K562 (cell line): ENCODE results near the gene PSD4. TPM values are rescaled to one million over a fixed set of nuclear protein-coding genes. Genes with fewer than 3 reads are reported as not detected.

ENCODE experiments used
- ATAC-seq: fragments of 200-7000 bp; cut with Tn5 transposase; 3 replicates; pipeline ENCODE4 v1.9.1; 2020; ENCODE audit warnings: moderate library complexity
- BruUV-seq: library from RNA; stranded (reverse); fragments of 400-500 nt; replicated peaks from 2 replicates; lab custom pipeline; 2021; lab: Mats Ljungman, UMichigan
- CTCF ChIA-PET: fragments of 300-600 bp; formaldehyde crosslinking; extraction: SDS; loops from one replicate; lab custom pipeline; 2021; ENCODE audit warnings: low intra/inter-chr PET ratio; lab: Yijun Ruan, JAX
- POLR2A ChIA-PET: fragments of 300-600, 350-650 bp; sonication (Branson Sonifier 250); formaldehyde crosslinking; extraction: SDS; loops from one replicate; lab custom pipeline; 2021; ENCODE audit warnings: antibody characterized with exemption, inconsistent platforms; lab: Yijun Ruan, JAX
- DNase-seq, 4 experiments: peaks; one replicate each; pipeline versions ENCODE4 v3.0.0 to v3.0.0-alpha.2; 2011 to 2018; ENCODE audit warnings: low spot score in 3 of 4, mixed read lengths in 3 of 4; ENCODE audit errors: extremely low read depth in 1 of 4
- FAIRE-seq: peaks from 2 replicates; lab custom pipeline; 2011; peaks lifted over from hg19 to GRCh38; lab: Jason Lieb, UNC
- H2AFZ ChIP-seq: 2 replicates; pipeline ENCODE4 v1.6.0; 2011; ENCODE audit warnings: low read depth, low read length, control low read depth, inconsistent platforms
- H3K27ac ChIP-seq: fragments of 200-600 bp; 3 replicates; pipeline ENCODE4 v1.8.0; 2011; ENCODE audit warnings: low read depth, mild to moderate bottlenecking, control low read depth, inconsistent platforms, low read length, moderate library complexity, mixed read lengths; ENCODE audit errors: extremely low read depth
- H3K27me3 ChIP-seq, 2 experiments: fragments of 300-600 bp in 1 of 2; 2 replicates in 1 of 2; 3 replicates in 1 of 2; pipeline versions ENCODE4 v1.6.0 to v1.8.0; 2011; ENCODE audit warnings: inconsistent platforms in 2 of 2, low read length in 2 of 2, mild to moderate bottlenecking in 1 of 2, mixed read lengths in 1 of 2, moderate library complexity in 1 of 2; ENCODE audit not compliant: control insufficient read depth in 2 of 2, insufficient read depth in 2 of 2
- H3K36me3 ChIP-seq: fragments of 300-600 bp; 3 replicates; pipeline ENCODE4 v1.8.0; 2011; ENCODE audit warnings: mild to moderate bottlenecking, low read length, inconsistent platforms; ENCODE audit not compliant: control insufficient read depth, insufficient read depth
- H3K4me1 ChIP-seq, 2 experiments: fragments of 200-600 bp in 1 of 2; replicated peaks in 1 of 2; 2 replicates in 1 of 2; 3 replicates in 1 of 2; pipeline versions ENCODE4 v1.5.1 to v1.8.0; 2011; ENCODE audit warnings: inconsistent platforms in 2 of 2, low read length in 2 of 2, mild to moderate bottlenecking in 1 of 2, mixed read lengths in 1 of 2, moderate library complexity in 1 of 2; ENCODE audit not compliant: control insufficient read depth in 2 of 2, insufficient read depth in 2 of 2
- H3K4me2 ChIP-seq: 2 replicates; pipeline ENCODE4 v1.6.1; 2011; ENCODE audit warnings: low read length, control low read depth, inconsistent platforms, mixed read lengths; ENCODE audit not compliant: insufficient read depth
- H3K4me3 ChIP-seq: fragments of 200-600 bp; sonication (generic), shearing (Covaris generic); 2 replicates; pipeline ENCODE4 v1.5.1; 2016; ENCODE audit warnings: control low read depth, inconsistent platforms
- H3K79me2 ChIP-seq: fragments of 200-600 bp; 3 replicates; pipeline ENCODE4 v1.8.0; 2011; ENCODE audit warnings: low read length, inconsistent platforms; ENCODE audit not compliant: control insufficient read depth, insufficient read depth
- H3K9ac ChIP-seq, 2 experiments: 2 replicates each; pipeline versions ENCODE4 v1.6.0 to v1.6.1; 2011; ENCODE audit warnings: low read depth in 2 of 2, low read length in 2 of 2, control low read depth in 1 of 2, inconsistent platforms in 1 of 2, mild to moderate bottlenecking in 1 of 2, mixed read lengths in 1 of 2; ENCODE audit not compliant: insufficient read depth in 1 of 2
- H3K9me1 ChIP-seq: one replicate; pipeline ENCODE4 v1.6.0; 2011; ENCODE audit warnings: inconsistent platforms, mild to moderate bottlenecking, low read length, moderate library complexity; ENCODE audit not compliant: control insufficient read depth, insufficient read depth
- H3K9me3 ChIP-seq: replicated peaks from 2 replicates; pipeline ENCODE4 v1.5.1; 2011; ENCODE audit warnings: low read depth, low read length, inconsistent platforms; ENCODE audit not compliant: control insufficient read depth, insufficient read depth
- H4K20me1 ChIP-seq: replicated peaks from 2 replicates; pipeline ENCODE4 v1.6.1; 2011; ENCODE audit warnings: low read length, inconsistent platforms, mixed read lengths; ENCODE audit not compliant: control insufficient read depth, insufficient read depth
- RBM25 ChIP-seq: fragments of 200-400 bp; formaldehyde crosslinking; IDR thresholded peaks from 2 replicates; pipeline ENCODE4 v1.6.1; 2018; ENCODE audit warnings: low read length, low read depth, moderate library complexity; ENCODE audit not compliant: severe bottlenecking
- RREB1 ChIP-seq: fragments of 250-450 bp; sonication (Bioruptor Pico); IDR thresholded peaks from 2 replicates; pipeline ENCODE4 v1.4.0; 2020
- RUNX1 ChIP-seq: sonication (generic); IDR thresholded peaks from 2 replicates; pipeline ENCODE4 v1.6.1; 2016; ENCODE audit warnings: antibody characterized with exemption, low read depth
- ZNF146 ChIP-seq: IDR thresholded peaks from one replicate; pipeline ENCODE4 v1.6.1; 2018; ENCODE audit warnings: missing compliant biosample characterization; ENCODE audit not compliant: unreplicated experiment
- WGBS: fragments of 100-300 bp; shearing (Covaris generic); methylation state at CpG from one replicate; pipeline ENCODE4 v1.1.6; 2016; ENCODE audit warnings: low coverage, mixed read lengths; ENCODE audit not compliant: insufficient coverage; ENCODE audit errors: missing lambda C conversion rate; 5-methylcytosine and 5-hydroxymethylcytosine counted together
- in situ Hi-C: fragments of 300-500 bp; cut with MboI; formaldehyde crosslinking; loops from 4 replicates; pipeline ENCODE4 v1.15.0; 2018; ENCODE audit warnings: inconsistent platforms, mixed read lengths
- intact Hi-C: fragments of 100-400 bp; cut with micrococcal nuclease; formaldehyde crosslinking; loops from 2 replicates; pipeline ENCODE4 v1.14.2; 2022
- polyA plus RNA-seq, 8 experiments: library from polyadenylated mRNA; depleted of rRNA in 4 of 8; stranded (reverse) in 5 of 8; unstranded in 3 of 8; fragments of >200 nt; fragmentation: Nextera tagmentation in 2 of 8; fragmentation: Illumina TruSeq in 1 of 8; extraction: Ambion mirVana in 2 of 8; extraction: Trizol in 1 of 8; gene quantifications; 2 replicates each; pipeline versions ENCODE4 v1.2.1 to v1.2.3, GENCODE V29; 2011 to 2014; ENCODE audit warnings: inconsistent platforms in 1 of 8, missing spikeins in 1 of 8
- total RNA-seq, 7 experiments: library from RNA; depleted of rRNA in 6 of 7; stranded (reverse); fragments of >200 nt in 6 of 7; fragmentation: Illumina TruSeq in 2 of 7; extraction: Trizol in 2 of 7; gene quantifications; 2 replicates each; pipeline versions ENCODE4 v1.2.1 to v1.2.3, GENCODE V29; 2011 to 2021; ENCODE audit warnings: low replicate concordance in 1 of 7

The PSD4 gene
- total and polyA plus RNA-seq, 9 of the 15 experiments (the other 6 are each of a cell fraction or from before 2014, with no cell fraction given) = 0.46 to 54.0 (median 20.8) TPM

GRCh38 chr2:113144259-113144658 lies 29.5 kb upstream of the PSD4 start:
- 2% methylated on average over 4 of the region's 4 CpGs for WGBS
- ChIA-PET CTCF (no interaction called here), POLR2A (no interaction called here)
- no TSS peak for BruUV-seq
- no peak for TF ChIP-seq RREB1 (CRISPR knock-in tag)
- peak; percentile 73 for TF ChIP-seq RBM25
- TF ChIP-seq ZNF146 (CRISPR knock-in tag) = peak; percentile 94
- no peak for TF ChIP-seq RUNX1
- H3K9me1 ChIP-seq = no peaks in the 10 kb centered on the region
- peaks cover 0 to 9% of the 10 kb centered on the region in 2 experiments; a peak in 3 of 5 replicates for H3K27me3 ChIP-seq
- no peaks in the 10 kb centered on the region for H3K36me3 ChIP-seq
- no peak for DNase-seq
- H3K79me2 ChIP-seq = no peaks in the 10 kb centered on the region
- no peaks in the 10 kb centered on the region for H3K9me3 ChIP-seq
- H3K4me1 ChIP-seq = no peaks in the 10 kb centered on the region
- intact Hi-C loops = no loop called here
- H3K4me3 ChIP-seq = no peak overlapping the region
- H4K20me1 ChIP-seq = no peaks in the 10 kb centered on the region
- no peak overlapping the region for H3K4me2 ChIP-seq
- in situ Hi-C loops = no loop called here
- no peak for ATAC-seq
- no peak overlapping the region for H3K9ac ChIP-seq
- no peak overlapping the region for H2AFZ ChIP-seq
- FAIRE-seq = peak; percentile 29
- H3K27ac ChIP-seq = no peak overlapping the region
